PC-3 (cell line): Measurements from ENCODE around the gene PHF1. TPM values are rescaled to one million over a fixed set of nuclear protein-coding genes. Genes with fewer than 3 reads are reported as not detected.

Experiments used
- ATAC-seq: fragments of 200-7000 bp; cut with Tn5 transposase; 2 replicates; pipeline ENCODE4 v1.9.1; 2020; ENCODE audit warnings: mild to moderate bottlenecking, moderate library complexity
- BruUV-seq: library from RNA; stranded (reverse); fragments of 400-500 nt; replicated peaks from 2 replicates; lab custom pipeline; 2021; lab: Mats Ljungman, UMichigan
- CTCF ChIA-PET: fragments of 300-600 bp; sonication (Branson Sonifier 250); formaldehyde crosslinking; loops from one replicate; lab custom pipeline; 2022; ENCODE audit warnings: antibody characterized with exemption; lab: Charles Lee
- POLR2A ChIA-PET: fragments of 300-600 bp; sonication (Branson Sonifier 250); formaldehyde crosslinking; loops from one replicate; lab custom pipeline; 2022; ENCODE audit warnings: antibody characterized with exemption; ENCODE audit not compliant: unreplicated experiment; lab: Charles Lee
- DNase-seq: peaks from one replicate; pipeline ENCODE4 v3.0.0-alpha.2; 2015
- H2AFZ ChIP-seq: fragments of 300-600 bp; sonication (generic); 2 replicates; pipeline ENCODE4 v1.6.0; 2016; ENCODE audit warnings: antibody characterized with exemption, low read length
- H3F3A ChIP-seq: fragments of 300-600 bp; sonication (generic); one replicate; pipeline ENCODE4 v1.6.0; 2017; ENCODE audit warnings: antibody characterized with exemption, low read length, control low read depth, mild to moderate bottlenecking; ENCODE audit not compliant: unreplicated experiment
- H3K27ac ChIP-seq: fragments of 300-600 bp; sonication (generic); 2 replicates; pipeline ENCODE4 v1.5.1; 2016; ENCODE audit warnings: mild to moderate bottlenecking, low read length
- H3K27me3 ChIP-seq: fragments of 300-600 bp; sonication (generic); 2 replicates; pipeline ENCODE4 v1.6.1; 2016; ENCODE audit warnings: low read length, mixed read lengths
- H3K36me3 ChIP-seq: fragments of 300-600 bp; sonication (generic); 2 replicates; pipeline ENCODE4 v1.6.1; 2016; ENCODE audit warnings: low read depth, mixed run types, low read length, mixed read lengths
- H3K4me1 ChIP-seq: fragments of 300-600 bp; sonication (generic); 2 replicates; pipeline ENCODE4 v1.5.1; 2016; ENCODE audit warnings: low read length; ENCODE audit not compliant: insufficient read depth
- H3K4me2 ChIP-seq: fragments of 300-600 bp; sonication (generic); 2 replicates; pipeline ENCODE4 v1.6.0; 2016; ENCODE audit warnings: low read length
- H3K4me3 ChIP-seq: fragments of 300-600 bp; sonication (generic); 2 replicates; pipeline ENCODE4 v1.5.1; 2016; ENCODE audit warnings: mild to moderate bottlenecking, low read length, mixed read lengths
- H3K79me2 ChIP-seq: fragments of 300-600 bp; sonication (generic); 2 replicates; pipeline ENCODE4 v1.6.1; 2017; ENCODE audit warnings: low read length, mixed read lengths
- H3K9ac ChIP-seq: fragments of 300-600 bp; sonication (generic); 2 replicates; pipeline ENCODE4 v1.6.0; 2016; ENCODE audit warnings: mild to moderate bottlenecking, low read length
- H3K9me2 ChIP-seq: fragments of 300-600 bp; sonication (generic); replicated peaks from 2 replicates; pipeline ENCODE4 v1.6.1; 2016; ENCODE audit warnings: mixed run types, low read length, mixed read lengths
- H3K9me3 ChIP-seq: fragments of 300-600 bp; sonication (generic); 2 replicates; pipeline ENCODE4 v1.6.1; 2016; ENCODE audit warnings: low read length, mixed read lengths
- H4K20me1 ChIP-seq: fragments of 300-600 bp; sonication (generic); 2 replicates; pipeline ENCODE4 v1.6.1; 2016; ENCODE audit warnings: low read length, mixed read lengths
- EZH2 ChIP-seq: fragments of 300-600 bp; sonication (generic); IDR thresholded peaks from one replicate; pipeline ENCODE4 v1.6.1; 2017; ENCODE audit warnings: antibody characterized with exemption, mild to moderate bottlenecking, low read length; ENCODE audit not compliant: unreplicated experiment
- EZH2phosphoT487 ChIP-seq: fragments of 300-600 bp; sonication (generic); IDR thresholded peaks from 2 replicates; pipeline ENCODE4 v1.6.1; 2018; ENCODE audit warnings: mild to moderate bottlenecking, antibody characterized with exemption, low read length, borderline replicate concordance
- intact Hi-C: fragments of 100-400 bp; cut with micrococcal nuclease; formaldehyde crosslinking; loops from 2 replicates; pipeline ENCODE4 v1.9.0; 2023
- total RNA-seq: library from RNA; depleted of rRNA; stranded (reverse); fragments of >200 nt; gene quantifications from 2 replicates; pipeline ENCODE4 v1.2.3, GENCODE V29; 2014
- TF ChIP-seq, protein P1 (sequence below): fragments of 300-600 bp; sonication (generic); conservative IDR thresholded peaks from 2 replicates; pipeline ENCODE4 v1.5.1; 2017; ENCODE audit warnings: antibody characterized with exemption, low read depth, mild to moderate bottlenecking, low read length

Gene PHF1
- total RNA-seq, 1 experiment from 2014 or later, result 36.6 TPM

DNA sequence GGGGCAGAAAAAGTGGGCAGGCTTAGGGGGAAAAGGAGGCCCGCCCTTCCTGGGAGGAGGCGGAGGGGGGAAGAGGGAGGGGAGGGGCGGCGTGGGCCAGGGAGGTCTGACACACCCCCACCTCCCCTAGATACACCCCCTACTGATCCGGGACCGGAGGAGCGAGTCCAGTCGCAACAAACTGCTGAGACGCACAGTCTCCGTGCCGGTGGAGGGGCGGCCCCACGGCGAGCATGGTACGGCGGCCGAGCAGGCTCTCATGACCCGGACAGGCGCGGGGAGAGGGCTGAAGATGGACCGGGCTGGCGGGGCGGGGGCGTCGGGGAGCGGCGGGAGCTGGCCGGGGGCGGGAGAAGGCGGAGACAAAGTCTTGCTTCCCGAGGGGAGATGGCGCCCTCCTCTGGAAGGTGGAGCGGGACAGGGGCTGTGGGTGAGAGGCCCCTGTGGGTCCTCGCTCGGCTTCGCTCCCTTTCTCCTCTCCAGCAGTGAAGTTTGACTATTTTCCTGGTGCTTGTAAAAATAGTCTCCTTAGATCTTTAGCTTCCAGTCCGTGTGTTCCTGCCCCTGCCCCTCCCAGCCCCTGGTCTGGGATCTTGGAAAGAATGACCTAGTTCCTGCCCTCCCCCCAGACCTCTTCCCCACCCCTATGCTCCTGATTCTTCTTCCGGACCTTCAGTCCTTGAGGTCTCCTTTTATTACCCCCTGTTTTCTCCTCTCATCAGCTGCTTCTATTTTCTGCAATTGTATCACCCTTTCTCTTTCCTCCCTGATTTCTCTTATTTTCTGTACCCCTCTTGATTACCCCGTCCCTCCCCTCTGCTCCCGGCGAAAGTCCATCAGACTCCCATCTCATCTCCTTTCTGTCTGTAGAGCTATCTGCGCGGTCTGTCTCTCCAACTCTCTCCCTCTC lies 15.1 kb downstream of the PHF1 start:
- Histone ChIP-seq H3K4me2 (peak overlapping the region; percentile 89), H3K27me3 (no peaks in the 10 kb centered on the region), H3K9me2 (no peaks in the 10 kb centered on the region), H4K20me1 (no peaks in the 10 kb centered on the region), H3K9me3 (no peaks in the 10 kb centered on the region), H3K4me3 (peak overlapping the region; percentile 66), H3K4me1 (peaks cover 23% of the 10 kb centered on the region), H2AFZ (peak overlapping the region; percentile 76), H3K27ac (peak overlapping the region; percentile 57), H3K36me3 (no peaks in the 10 kb centered on the region), H3K79me2 (no peaks in the 10 kb centered on the region), H3F3A (no peaks in the 10 kb centered on the region), H3K9ac (peak overlapping the region; percentile 71)
- intact Hi-C loops, result no loop called here
- DNase-seq (peak; percentile 77), ATAC-seq (peak; percentile 63)
- BruUV-seq, result no TSS peak
- TF ChIP-seq EZH2, result no peak
- TF ChIP-seq, protein P1, sequence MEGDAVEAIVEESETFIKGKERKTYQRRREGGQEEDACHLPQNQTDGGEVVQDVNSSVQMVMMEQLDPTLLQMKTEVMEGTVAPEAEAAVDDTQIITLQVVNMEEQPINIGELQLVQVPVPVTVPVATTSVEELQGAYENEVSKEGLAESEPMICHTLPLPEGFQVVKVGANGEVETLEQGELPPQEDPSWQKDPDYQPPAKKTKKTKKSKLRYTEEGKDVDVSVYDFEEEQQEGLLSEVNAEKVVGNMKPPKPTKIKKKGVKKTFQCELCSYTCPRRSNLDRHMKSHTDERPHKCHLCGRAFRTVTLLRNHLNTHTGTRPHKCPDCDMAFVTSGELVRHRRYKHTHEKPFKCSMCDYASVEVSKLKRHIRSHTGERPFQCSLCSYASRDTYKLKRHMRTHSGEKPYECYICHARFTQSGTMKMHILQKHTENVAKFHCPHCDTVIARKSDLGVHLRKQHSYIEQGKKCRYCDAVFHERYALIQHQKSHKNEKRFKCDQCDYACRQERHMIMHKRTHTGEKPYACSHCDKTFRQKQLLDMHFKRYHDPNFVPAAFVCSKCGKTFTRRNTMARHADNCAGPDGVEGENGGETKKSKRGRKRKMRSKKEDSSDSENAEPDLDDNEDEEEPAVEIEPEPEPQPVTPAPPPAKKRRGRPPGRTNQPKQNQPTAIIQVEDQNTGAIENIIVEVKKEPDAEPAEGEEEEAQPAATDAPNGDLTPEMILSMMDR, result peak; percentile 58
- ChIA-PET POLR2A (interaction anchor here (0.6 kb wide), 1 partner anchor 109 kb away, joined by 5 read pairs; no protein-coding TSS in a partner anchor), CTCF (interaction anchor here (0.6 to 1.3 kb wide), 4 partner anchors 19 to 163 kb away, joined by 3 to 8 read pairs (median 5); partner anchors contain the start of gene ZBTB22)

- intact Hi-C loops, result no loop called here
- no peaks in the 10 kb centered on the region for H3K9me3 ChIP-seq
- H3K36me3 ChIP-seq, result no peaks in the 10 kb centered on the region
- CTCF ChIA-PET, result interaction anchor here (0.6 to 1.3 kb wide), 3 partner anchors 18 to 159 kb away, joined by 3 to 6 read pairs (median 4); partner anchors contain the start of gene ZBTB22
- H3K4me1 ChIP-seq, result peaks cover 23% of the 10 kb centered on the region
- H3K79me2 ChIP-seq, result no peaks in the 10 kb centered on the region
- BruUV-seq, result TSS peak; percentile 59
- H3K27me3 ChIP-seq, result no peaks in the 10 kb centered on the region
- H3K9ac ChIP-seq, result peak overlapping the region; percentile 71; the same call in 1 of the 2 replicates
- ATAC-seq, result no peak
- POLR2A ChIA-PET, result interaction anchor here (0.6 kb wide), 2 partner anchors 51 to 110 kb away, joined by 5 to 17 read pairs; no protein-coding TSS in a partner anchor
- peak overlapping the region; percentile 75 for H3K4me3 ChIP-seq
- no peak overlapping the region for H3K27ac ChIP-seq
- H3F3A ChIP-seq, result no peaks in the 10 kb centered on the region
- TF ChIP-seq EZH2phosphoT487, result no peak
- TF ChIP-seq, protein P1, result no peak
- TF ChIP-seq EZH2, result no peak
- H3K4me2 ChIP-seq, result peak overlapping the region; percentile 94
- DNase-seq, result no peak
- peak overlapping the region; percentile 77 for H2AFZ ChIP-seq
- H4K20me1 ChIP-seq, result no peaks in the 10 kb centered on the region
- no peaks in the 10 kb centered on the region for H3K9me2 ChIP-seq
These were observed 16.0 kb downstream of the PHF1 start for GRCh38 chr6:33426590-33427511.
